H9 (cell line): ENCODE results near the gene TRIM7. TPM values are rescaled to one million over a fixed set of nuclear protein-coding genes. Genes with fewer than 3 reads are reported as not detected.

Experiments
- DNase-seq: peaks from one replicate; pipeline ENCODE4 v3.0.0-alpha.2; 2017
- H2AFZ ChIP-seq: one replicate; pipeline ENCODE4 v1.6.1; 2013; ENCODE audit warnings: mild to moderate bottlenecking, low read length, control low read depth, moderate library complexity
- H2AK5ac ChIP-seq: 2 replicates; pipeline ENCODE4 v1.6.1; 2013; ENCODE audit warnings: low read length, control low read depth, mixed read lengths; ENCODE audit not compliant: insufficient read length
- H2BK120ac ChIP-seq: one replicate; pipeline ENCODE4 v1.6.1; 2013; ENCODE audit warnings: low read depth, mild to moderate bottlenecking, low read length, control low read depth, inconsistent platforms; ENCODE audit not compliant: poor library complexity, severe bottlenecking
- H2BK12ac ChIP-seq: 2 replicates; pipeline ENCODE4 v1.6.1; 2013; ENCODE audit warnings: low read length, control low read depth, mixed read lengths, low read depth; ENCODE audit not compliant: insufficient read length
- H2BK15ac ChIP-seq: 2 replicates; pipeline ENCODE4 v1.6.1; 2013; ENCODE audit warnings: low read depth, low read length, control low read depth
- H2BK20ac ChIP-seq: one replicate; pipeline ENCODE4 v1.6.1; 2013; ENCODE audit warnings: low read depth, mild to moderate bottlenecking, low read length, control low read depth, inconsistent platforms; ENCODE audit not compliant: poor library complexity, severe bottlenecking
- H2BK5ac ChIP-seq: 2 replicates; pipeline ENCODE4 v1.6.1; 2013; ENCODE audit warnings: low read length, control low read depth, mixed read lengths; ENCODE audit not compliant: insufficient read length
- H3K14ac ChIP-seq: 2 replicates; pipeline ENCODE4 v1.6.1; 2013; ENCODE audit warnings: low read length, control low read depth; ENCODE audit not compliant: insufficient read depth
- H3K18ac ChIP-seq: 2 replicates; pipeline ENCODE4 v1.6.1; 2013; ENCODE audit warnings: low read depth, mild to moderate bottlenecking, mixed read lengths, low read length, control low read depth; ENCODE audit not compliant: insufficient read length
- H3K23ac ChIP-seq: 2 replicates; pipeline ENCODE4 v1.6.1; 2013; ENCODE audit warnings: low read length, control low read depth, mixed read lengths, low read depth; ENCODE audit not compliant: insufficient read length
- H3K23me2 ChIP-seq: 2 replicates; pipeline ENCODE4 v1.6.1; 2013; ENCODE audit warnings: low read depth, mild to moderate bottlenecking, mixed read lengths, low read length, control low read depth; ENCODE audit not compliant: insufficient read length, poor library complexity, severe bottlenecking
- H3K27ac ChIP-seq: 2 replicates; pipeline ENCODE4 v1.5.1; 2013; ENCODE audit warnings: low read length, control low read depth, mixed read lengths, low read depth; ENCODE audit not compliant: insufficient read length
- H3K27me3 ChIP-seq: 2 replicates; pipeline ENCODE4 v1.6.1; 2013; ENCODE audit warnings: low read length, control low read depth, inconsistent platforms; ENCODE audit not compliant: insufficient read depth
- H3K4ac ChIP-seq: 2 replicates; pipeline ENCODE4 v1.6.1; 2013; ENCODE audit warnings: low read depth, mild to moderate bottlenecking, control low read depth, inconsistent platforms, low read length, moderate library complexity
- H3K4me1 ChIP-seq: 2 replicates; pipeline ENCODE4 v1.6.1; 2013; ENCODE audit warnings: low read length, control low read depth, inconsistent platforms; ENCODE audit not compliant: insufficient read depth
- H3K4me2 ChIP-seq: 2 replicates; pipeline ENCODE4 v1.6.1; 2013; ENCODE audit warnings: low read length, control low read depth, mixed read lengths; ENCODE audit not compliant: insufficient read length, insufficient read depth
- H3K56ac ChIP-seq: 2 replicates; pipeline ENCODE4 v1.6.1; 2013; ENCODE audit warnings: low read depth, mild to moderate bottlenecking, mixed read lengths, low read length, control low read depth; ENCODE audit not compliant: insufficient read length
- H3K79me1 ChIP-seq: 2 replicates; pipeline ENCODE4 v1.6.1; 2013; ENCODE audit warnings: low read depth, mild to moderate bottlenecking, moderate library complexity, low read length, control low read depth, inconsistent platforms; ENCODE audit not compliant: insufficient read depth, poor library complexity, severe bottlenecking
- H3K79me2 ChIP-seq: 2 replicates; pipeline ENCODE4 v1.6.1; 2013; ENCODE audit warnings: low read length, control low read depth, inconsistent platforms; ENCODE audit not compliant: insufficient read depth
- H3K9ac ChIP-seq: 2 replicates; pipeline ENCODE4 v1.6.1; 2013; ENCODE audit warnings: low read length, control low read depth, mixed read lengths; ENCODE audit not compliant: insufficient read length; ENCODE audit errors: extremely low read depth
- H3K9me3 ChIP-seq: one replicate; pipeline ENCODE4 v1.6.1; 2013; ENCODE audit warnings: low read depth, low read length, inconsistent platforms; ENCODE audit not compliant: control insufficient read depth
- H3T11ph ChIP-seq: one replicate; pipeline ENCODE4 v1.6.1; 2013; ENCODE audit warnings: mild to moderate bottlenecking, low read length, control low read depth, inconsistent platforms
- H4K20me1 ChIP-seq: one replicate; pipeline ENCODE4 v1.6.1; 2013; ENCODE audit not compliant: control insufficient read depth, insufficient read length, insufficient read depth
- H4K5ac ChIP-seq: 2 replicates; pipeline ENCODE4 v1.6.1; 2013; ENCODE audit warnings: low read depth, mild to moderate bottlenecking, mixed read lengths, low read length, control low read depth; ENCODE audit not compliant: insufficient read length
- H4K8ac ChIP-seq: replicated peaks from 2 replicates; pipeline ENCODE4 v1.6.1; 2013; ENCODE audit warnings: low read length, control low read depth, mixed read lengths, low read depth; ENCODE audit not compliant: insufficient read length
- H4K91ac ChIP-seq: 2 replicates; pipeline ENCODE4 v1.6.1; 2013; ENCODE audit warnings: low read depth, mild to moderate bottlenecking, moderate library complexity, mixed read lengths, low read length, control low read depth; ENCODE audit not compliant: insufficient read length
- H3K27ac Mint-ChIP-seq, 3 experiments: 2 replicates in 2 of 3; 3 replicates in 1 of 3; pipeline ENCODE4 v1.8.0; 2020 to 2021; ENCODE audit warnings: mixed read lengths in 3 of 3, mild to moderate bottlenecking in 1 of 3, moderate library complexity in 1 of 3
- H3K27me3 Mint-ChIP-seq: 2 replicates; pipeline ENCODE4 v1.8.0; 2021; ENCODE audit warnings: low read depth, mild to moderate bottlenecking, moderate library complexity, mixed read lengths
- H3K36me3 Mint-ChIP-seq, 3 experiments: 2 replicates in 2 of 3; 3 replicates in 1 of 3; pipeline ENCODE4 v1.8.0; 2020 to 2021; ENCODE audit warnings: low read depth in 3 of 3, mixed read lengths in 3 of 3; ENCODE audit not compliant: insufficient read depth in 1 of 3
- H3K4me1 Mint-ChIP-seq, 2 experiments: 2 replicates each; pipeline ENCODE4 v1.8.0; 2020; ENCODE audit warnings: mixed read lengths in 2 of 2
- H3K4me3 Mint-ChIP-seq, 2 experiments: 2 replicates in 1 of 2; 3 replicates in 1 of 2; pipeline ENCODE4 v1.8.0; 2020 to 2021; ENCODE audit warnings: mild to moderate bottlenecking in 2 of 2, mixed read lengths in 2 of 2, moderate library complexity in 1 of 2
- H3K9me3 Mint-ChIP-seq, 2 experiments: 2 replicates in 1 of 2; 3 replicates in 1 of 2; pipeline ENCODE4 v1.8.0; 2020; ENCODE audit warnings: mild to moderate bottlenecking in 2 of 2, mixed read lengths in 2 of 2, moderate library complexity in 1 of 2
- WGBS: extraction: QIAGEN DNeasy Blood & Tissue Kit; methylation state at CpG from one replicate; pipeline ENCODE4 v1.1.7; 2013; ENCODE audit warnings: missing lambda C conversion rate, low lambda C conversion rate, mixed read lengths; ENCODE audit not compliant: insufficient read length; ENCODE audit errors: extremely low coverage; 5-methylcytosine and 5-hydroxymethylcytosine counted together
- total RNA-seq: library from RNA; stranded (reverse); gene quantifications from 2 replicates; pipeline ENCODE4 v1.2.1, GENCODE V29; 2021
- TF ChIP-seq, protein P1 (sequence below): fragments of 200-600 bp; sonication (generic); conservative IDR thresholded peaks from 3 replicates; pipeline ENCODE4 v1.8.0; 2021; ENCODE audit warnings: antibody characterized with exemption, mild to moderate bottlenecking

TRIM7 gene
- total RNA-seq, 1 experiment from 2014 or later = not detected

DNA sequence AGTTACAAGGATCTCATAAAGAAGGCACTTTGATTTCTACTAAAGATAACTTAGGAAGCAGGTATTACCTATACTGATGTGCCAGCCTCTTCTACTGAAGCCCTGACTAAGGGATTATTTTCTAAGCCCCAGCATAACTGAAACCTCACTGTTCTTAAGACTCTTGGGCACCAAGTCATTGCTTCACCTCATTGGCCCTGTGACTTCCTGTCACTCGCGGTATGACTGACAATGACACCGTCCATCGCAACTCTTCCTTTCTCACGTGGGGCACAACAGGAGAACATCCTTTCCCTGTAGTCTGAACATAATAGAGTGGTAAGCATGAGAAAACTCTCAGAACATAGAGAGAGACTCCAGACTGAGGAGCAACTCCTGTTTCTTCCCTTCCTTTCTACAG, 51.2 kb downstream of the TRIM7 start:
- no peak overlapping the region for H3K27ac ChIP-seq
- no peak overlapping the region for H4K5ac ChIP-seq
- no peaks in the 10 kb centered on the region for H3K23me2 ChIP-seq
- H3K56ac ChIP-seq = no peak overlapping the region
- WGBS = no CpG with 5 or more reads among the region's 5 CpGs
- H3K23ac ChIP-seq = no peak overlapping the region
- Mint-ChIP-seq H3K9me3 (peaks cover 3 to 4% of the 10 kb centered on the region in 2 experiments; a peak in 2 of 5 replicates), H3K36me3 (no peaks in the 10 kb centered on the region; a peak in 1 of 7 replicates), H3K27ac (no peak overlapping the region; a peak in 1 of 7 replicates), H3K4me3 (no peak overlapping the region), H3K27me3 (peaks cover 49% of the 10 kb centered on the region), H3K4me1 (peaks cover 10 to 17% of the 10 kb centered on the region in 2 experiments)
- DNase-seq = no peak
- H2AK5ac ChIP-seq = no peak overlapping the region
- H2BK12ac ChIP-seq = no peak overlapping the region
- H3T11ph ChIP-seq = no peak overlapping the region
- no peak overlapping the region for H3K18ac ChIP-seq
- no peak overlapping the region for H3K9ac ChIP-seq
- no peak overlapping the region for H4K91ac ChIP-seq
- no peak overlapping the region for H2BK20ac ChIP-seq
- H3K79me1 ChIP-seq = no peaks in the 10 kb centered on the region
- H3K4me2 ChIP-seq = no peak overlapping the region
- no peak overlapping the region for H2BK120ac ChIP-seq
- TF ChIP-seq, protein P1, sequence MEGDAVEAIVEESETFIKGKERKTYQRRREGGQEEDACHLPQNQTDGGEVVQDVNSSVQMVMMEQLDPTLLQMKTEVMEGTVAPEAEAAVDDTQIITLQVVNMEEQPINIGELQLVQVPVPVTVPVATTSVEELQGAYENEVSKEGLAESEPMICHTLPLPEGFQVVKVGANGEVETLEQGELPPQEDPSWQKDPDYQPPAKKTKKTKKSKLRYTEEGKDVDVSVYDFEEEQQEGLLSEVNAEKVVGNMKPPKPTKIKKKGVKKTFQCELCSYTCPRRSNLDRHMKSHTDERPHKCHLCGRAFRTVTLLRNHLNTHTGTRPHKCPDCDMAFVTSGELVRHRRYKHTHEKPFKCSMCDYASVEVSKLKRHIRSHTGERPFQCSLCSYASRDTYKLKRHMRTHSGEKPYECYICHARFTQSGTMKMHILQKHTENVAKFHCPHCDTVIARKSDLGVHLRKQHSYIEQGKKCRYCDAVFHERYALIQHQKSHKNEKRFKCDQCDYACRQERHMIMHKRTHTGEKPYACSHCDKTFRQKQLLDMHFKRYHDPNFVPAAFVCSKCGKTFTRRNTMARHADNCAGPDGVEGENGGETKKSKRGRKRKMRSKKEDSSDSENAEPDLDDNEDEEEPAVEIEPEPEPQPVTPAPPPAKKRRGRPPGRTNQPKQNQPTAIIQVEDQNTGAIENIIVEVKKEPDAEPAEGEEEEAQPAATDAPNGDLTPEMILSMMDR = no peak
- no peak overlapping the region for H2AFZ ChIP-seq
- H3K27me3 ChIP-seq = no peaks in the 10 kb centered on the region
- H4K8ac ChIP-seq = no peak overlapping the region
- no peaks in the 10 kb centered on the region for H4K20me1 ChIP-seq
- H2BK15ac ChIP-seq = no peak overlapping the region
- no peaks in the 10 kb centered on the region for H3K4me1 ChIP-seq
- no peaks in the 10 kb centered on the region for H3K9me3 ChIP-seq
- no peak overlapping the region for H3K4ac ChIP-seq
- H3K79me2 ChIP-seq = no peaks in the 10 kb centered on the region
- no peak overlapping the region for H3K14ac ChIP-seq
- H2BK5ac ChIP-seq = no peak overlapping the region
